Stomach (tissue), 4 donors: Measurements from ENCODE around the gene D2HGDH.

Experiments used
- EP300 ChIP-seq: sonication (generic); formaldehyde crosslinking; IDR thresholded peaks from one replicate; pipeline ENCODE4 v1.6.1; 2017; ENCODE audit warnings: antibody characterized with exemption
- POLR2AphosphoS5 ChIP-seq, 3 donors: sonication (generic); formaldehyde crosslinking; IDR thresholded peaks; one replicate each; pipeline ENCODE4 v1.6.1; 2016; ENCODE audit warnings: antibody characterized with exemption in 3 of 3
- TF ChIP-seq, protein P1 (sequence below), 7 experiments: fragments of 450-650 bp in 4 of 7; fragments of 200-600 bp in 3 of 7; sonication (generic) in 3 of 7; IDR thresholded peaks; one replicate each; pipeline ENCODE4 v1.5.1; 2016 to 2019; ENCODE audit warnings: antibody characterized with exemption in 7 of 7, control low read depth in 2 of 7, mild to moderate bottlenecking in 1 of 7

DNA sequence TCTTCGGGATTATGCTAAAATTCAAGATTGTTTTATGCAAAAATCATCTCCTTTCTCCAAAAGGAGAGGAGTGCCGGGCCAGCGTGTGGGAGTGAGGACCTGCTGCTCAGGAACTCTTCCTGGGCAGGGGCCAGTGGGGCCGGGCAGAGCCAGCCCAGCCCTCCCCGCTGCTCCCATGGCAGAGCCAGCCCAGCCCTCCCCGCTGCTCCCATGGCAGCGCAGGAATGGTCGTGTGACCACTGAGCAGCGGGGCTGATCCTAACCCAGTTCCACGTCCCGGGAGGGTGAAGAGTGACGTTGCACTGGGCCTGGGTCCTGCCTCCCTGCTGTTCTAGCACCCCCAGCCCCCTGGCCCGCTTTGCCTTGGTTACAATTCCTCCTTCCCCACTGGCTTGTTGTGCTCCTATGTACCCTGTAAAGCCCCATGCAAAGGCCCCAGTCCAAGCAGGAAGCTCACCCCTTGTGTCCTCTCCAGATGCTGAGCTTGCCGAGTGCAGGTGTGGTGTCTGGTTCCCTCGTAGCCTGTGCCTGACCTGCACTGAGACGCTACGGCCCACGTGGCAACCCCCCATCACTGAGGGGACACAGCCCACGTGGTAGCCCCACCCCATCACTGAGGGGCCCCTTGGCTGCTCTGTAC lies 63.1 kb downstream of the D2HGDH start:
- TF ChIP-seq, protein P1, sequence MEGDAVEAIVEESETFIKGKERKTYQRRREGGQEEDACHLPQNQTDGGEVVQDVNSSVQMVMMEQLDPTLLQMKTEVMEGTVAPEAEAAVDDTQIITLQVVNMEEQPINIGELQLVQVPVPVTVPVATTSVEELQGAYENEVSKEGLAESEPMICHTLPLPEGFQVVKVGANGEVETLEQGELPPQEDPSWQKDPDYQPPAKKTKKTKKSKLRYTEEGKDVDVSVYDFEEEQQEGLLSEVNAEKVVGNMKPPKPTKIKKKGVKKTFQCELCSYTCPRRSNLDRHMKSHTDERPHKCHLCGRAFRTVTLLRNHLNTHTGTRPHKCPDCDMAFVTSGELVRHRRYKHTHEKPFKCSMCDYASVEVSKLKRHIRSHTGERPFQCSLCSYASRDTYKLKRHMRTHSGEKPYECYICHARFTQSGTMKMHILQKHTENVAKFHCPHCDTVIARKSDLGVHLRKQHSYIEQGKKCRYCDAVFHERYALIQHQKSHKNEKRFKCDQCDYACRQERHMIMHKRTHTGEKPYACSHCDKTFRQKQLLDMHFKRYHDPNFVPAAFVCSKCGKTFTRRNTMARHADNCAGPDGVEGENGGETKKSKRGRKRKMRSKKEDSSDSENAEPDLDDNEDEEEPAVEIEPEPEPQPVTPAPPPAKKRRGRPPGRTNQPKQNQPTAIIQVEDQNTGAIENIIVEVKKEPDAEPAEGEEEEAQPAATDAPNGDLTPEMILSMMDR (IDR thresholded peaks at IDR 0.05), result no peak
- no peak for TF ChIP-seq EP300
- TF ChIP-seq POLR2AphosphoS5 (IDR thresholded peaks at IDR 0.05), result no peak
